ENCODE measurements around the gene INHBC.

DNA sequence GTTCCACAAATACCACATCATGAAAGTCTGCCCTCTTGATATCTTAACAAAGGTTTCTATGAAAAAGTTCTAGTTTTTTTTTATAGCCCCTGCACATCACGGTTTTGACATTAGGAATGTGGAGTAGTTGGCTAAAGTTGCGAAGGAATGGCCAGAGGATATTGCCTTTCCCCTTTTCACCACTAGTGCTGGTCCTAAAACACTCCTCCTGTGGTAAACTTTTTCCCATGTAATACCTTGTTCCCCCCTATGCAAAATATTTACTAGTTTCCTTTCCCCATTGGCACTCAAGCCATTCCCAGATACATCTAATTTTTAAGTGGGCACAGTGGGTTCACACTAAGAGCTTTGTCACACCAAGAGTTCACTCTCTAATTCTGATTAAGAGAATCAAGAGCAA is 37.1 kb upstream of the INHBC start:
- TF ChIP-seq CTCF (conservative IDR thresholded peaks at IDR 0.05; ENCODE audit: low read depth, low read length) (no peak), EZH2phosphoT487 (IDR thresholded peaks at IDR 0.05; ENCODE audit: borderline replicate concordance, low read length) (no peak)

Measured in PC-3 (cell line).